ENCODE measurements around the gene P3H2. TPM values are rescaled to one million over a fixed set of nuclear protein-coding genes. Genes with fewer than 3 reads are reported as not detected.

P3H2 gene
- total RNA-seq, 2 donors from 2014 or later: not detected

- Mint-ChIP-seq H3K4me1 (no peaks in the 10 kb centered on the region), H3K36me3 (ENCODE audit: low read depth) (no peaks in the 10 kb centered on the region), H3K27me3 (peaks cover 19% of the 10 kb centered on the region), H3K27ac (no peak overlapping the region), H3K4me3 (no peak overlapping the region)
- ATAC-seq: no peak
- no peak for DNase-seq
- no peaks in the 10 kb centered on the region for H3K9me3 ChIP-seq (ENCODE audit: control insufficient read depth, low read length, poor library complexity, severe bottlenecking)
These were observed 88.6 kb downstream of the P3H2 start for GRCh38 chr3:190031887-190032752.

GRCh38 chr3:190027116-190027515, 93.6 kb downstream of the P3H2 start:
- H3K27me3 Mint-ChIP-seq: peaks cover 21% of the 10 kb centered on the region
- no peak overlapping the region for H3K27ac Mint-ChIP-seq
- ATAC-seq (no peak), DNase-seq (no peak)
- H3K4me1 Mint-ChIP-seq: no peaks in the 10 kb centered on the region
- H3K9me3 ChIP-seq (ENCODE audit: control insufficient read depth, low read length, poor library complexity, severe bottlenecking): no peaks in the 10 kb centered on the region
- no peaks in the 10 kb centered on the region for H3K36me3 Mint-ChIP-seq (ENCODE audit: low read depth)
- H3K4me3 Mint-ChIP-seq: no peak overlapping the region

GRCh38 chr3:190026154-190026553, 94.5 kb downstream of the P3H2 start:
- Mint-ChIP-seq H3K36me3 (ENCODE audit: low read depth) (no peaks in the 10 kb centered on the region), H3K27me3 (peaks cover 27% of the 10 kb centered on the region), H3K27ac (no peak overlapping the region), H3K4me1 (no peaks in the 10 kb centered on the region), H3K4me3 (no peak overlapping the region)
- H3K9me3 ChIP-seq (ENCODE audit: control insufficient read depth, low read length, poor library complexity, severe bottlenecking): no peaks in the 10 kb centered on the region
- ATAC-seq (no peak), DNase-seq (no peak)

GRCh38 chr3:190024912-190025311, 95.8 kb downstream of the P3H2 start:
- ATAC-seq (no peak), DNase-seq (no peak)
- H3K27ac Mint-ChIP-seq: no peak overlapping the region
- H3K4me1 Mint-ChIP-seq: no peaks in the 10 kb centered on the region
- no peaks in the 10 kb centered on the region for H3K36me3 Mint-ChIP-seq (ENCODE audit: low read depth)
- peaks cover 35% of the 10 kb centered on the region for H3K27me3 Mint-ChIP-seq
- no peaks in the 10 kb centered on the region for H3K9me3 ChIP-seq (ENCODE audit: control insufficient read depth, low read length, poor library complexity, severe bottlenecking)
- H3K4me3 Mint-ChIP-seq: no peak overlapping the region

GRCh38 chr3:190019844-190020243, 100.9 kb downstream of the P3H2 start:
- Mint-ChIP-seq H3K36me3 (ENCODE audit: low read depth) (no peaks in the 10 kb centered on the region), H3K27me3 (peaks cover 27% of the 10 kb centered on the region), H3K4me3 (no peak overlapping the region), H3K27ac (no peak overlapping the region), H3K4me1 (no peaks in the 10 kb centered on the region)
- H3K9me3 ChIP-seq (ENCODE audit: control insufficient read depth, low read length, poor library complexity, severe bottlenecking): no peaks in the 10 kb centered on the region
- DNase-seq: no peak
- ATAC-seq: no peak

- ATAC-seq: no peak
- H3K4me1 Mint-ChIP-seq: no peaks in the 10 kb centered on the region
- DNase-seq: no peak
- no peak overlapping the region for H3K4me3 Mint-ChIP-seq
- H3K27ac Mint-ChIP-seq: no peak overlapping the region
- H3K36me3 Mint-ChIP-seq (ENCODE audit: low read depth): no peaks in the 10 kb centered on the region
- H3K27me3 Mint-ChIP-seq: peaks cover 33% of the 10 kb centered on the region
- no peaks in the 10 kb centered on the region for H3K9me3 ChIP-seq (ENCODE audit: control insufficient read depth, low read length, poor library complexity, severe bottlenecking)
These were observed 101.7 kb downstream of the P3H2 start for GRCh38 chr3:190019006-190019405.

- no peaks in the 10 kb centered on the region for H3K36me3 Mint-ChIP-seq (ENCODE audit: low read depth)
- H3K4me3 Mint-ChIP-seq: no peak overlapping the region
- DNase-seq (no peak), ATAC-seq (no peak)
- no peaks in the 10 kb centered on the region for H3K9me3 ChIP-seq (ENCODE audit: control insufficient read depth, low read length, poor library complexity, severe bottlenecking)
- H3K27me3 Mint-ChIP-seq: peaks cover 34% of the 10 kb centered on the region
- H3K4me1 Mint-ChIP-seq: no peaks in the 10 kb centered on the region
- H3K27ac Mint-ChIP-seq: no peak overlapping the region
These were observed 102.2 kb downstream of the P3H2 start for GRCh38 chr3:190018460-190018859.

- no peak for DNase-seq
- H3K4me1 Mint-ChIP-seq: no peaks in the 10 kb centered on the region
- H3K4me3 Mint-ChIP-seq: no peak overlapping the region
- H3K27ac Mint-ChIP-seq: no peak overlapping the region
- ATAC-seq: no peak
- H3K27me3 Mint-ChIP-seq: peaks cover 28% of the 10 kb centered on the region
- no peaks in the 10 kb centered on the region for H3K36me3 Mint-ChIP-seq (ENCODE audit: low read depth)
- no peaks in the 10 kb centered on the region for H3K9me3 ChIP-seq (ENCODE audit: control insufficient read depth, low read length, poor library complexity, severe bottlenecking)
These were observed 103.0 kb downstream of the P3H2 start for GRCh38 chr3:190017521-190018288.

GRCh38 chr3:190016966-190017365, 103.7 kb downstream of the P3H2 start:
- H3K27ac Mint-ChIP-seq: no peak overlapping the region
- H3K4me1 Mint-ChIP-seq: no peaks in the 10 kb centered on the region
- no peaks in the 10 kb centered on the region for H3K9me3 ChIP-seq (ENCODE audit: control insufficient read depth, low read length, poor library complexity, severe bottlenecking)
- H3K27me3 Mint-ChIP-seq: peaks cover 34% of the 10 kb centered on the region
- DNase-seq (no peak), ATAC-seq (no peak)
- H3K4me3 Mint-ChIP-seq: no peak overlapping the region
- H3K36me3 Mint-ChIP-seq (ENCODE audit: low read depth): no peaks in the 10 kb centered on the region

GRCh38 chr3:190014940-190015339, 105.8 kb downstream of the P3H2 start:
- Mint-ChIP-seq H3K27ac (no peak overlapping the region), H3K4me1 (no peaks in the 10 kb centered on the region), H3K36me3 (ENCODE audit: low read depth) (no peaks in the 10 kb centered on the region), H3K4me3 (no peak overlapping the region), H3K27me3 (peaks cover 26% of the 10 kb centered on the region)
- no peaks in the 10 kb centered on the region for H3K9me3 ChIP-seq (ENCODE audit: control insufficient read depth, low read length, poor library complexity, severe bottlenecking)
- DNase-seq (no peak), ATAC-seq (no peak)

GRCh38 chr3:190013943-190014924, 106.5 kb downstream of the P3H2 start:
- H3K27ac Mint-ChIP-seq: no peak overlapping the region
- DNase-seq (no peak), ATAC-seq (no peak)
- H3K4me1 Mint-ChIP-seq: no peaks in the 10 kb centered on the region
- peaks cover 28% of the 10 kb centered on the region for H3K27me3 Mint-ChIP-seq
- H3K9me3 ChIP-seq (ENCODE audit: control insufficient read depth, low read length, poor library complexity, severe bottlenecking): no peaks in the 10 kb centered on the region
- no peaks in the 10 kb centered on the region for H3K36me3 Mint-ChIP-seq (ENCODE audit: low read depth)
- H3K4me3 Mint-ChIP-seq: no peak overlapping the region

- Mint-ChIP-seq H3K4me3 (no peak overlapping the region), H3K27ac (no peak overlapping the region), H3K4me1 (no peaks in the 10 kb centered on the region), H3K36me3 (ENCODE audit: low read depth) (no peaks in the 10 kb centered on the region), H3K27me3 (peaks cover 40% of the 10 kb centered on the region)
- no peak for DNase-seq
- no peak for ATAC-seq
- no peaks in the 10 kb centered on the region for H3K9me3 ChIP-seq (ENCODE audit: control insufficient read depth, low read length, poor library complexity, severe bottlenecking)
These were observed 107.9 kb downstream of the P3H2 start for GRCh38 chr3:190012784-190013183.

- H3K4me3 Mint-ChIP-seq: no peak overlapping the region
- DNase-seq (no peak), ATAC-seq (no peak)
- H3K9me3 ChIP-seq (ENCODE audit: control insufficient read depth, low read length, poor library complexity, severe bottlenecking): no peaks in the 10 kb centered on the region
- no peaks in the 10 kb centered on the region for H3K36me3 Mint-ChIP-seq (ENCODE audit: low read depth)
- H3K27ac Mint-ChIP-seq: no peak overlapping the region
- no peaks in the 10 kb centered on the region for H3K4me1 Mint-ChIP-seq
- peaks cover 41% of the 10 kb centered on the region for H3K27me3 Mint-ChIP-seq
These were observed 108.3 kb downstream of the P3H2 start for GRCh38 chr3:190012314-190012782.
